Activated CD4-positive, alpha-beta T cell treated with anti-CD3 and anti-CD28 coated beads for 4 hours (primary cell): ENCODE results near the gene AHCYL1.
"Not testable (repeated sequence)": the region's sequence is repeated elsewhere in the genome, so short reads cannot be mapped to it uniquely, and the experiment has no call there.

Experiments
- DNase-seq, 2 donors: peaks; one replicate each; pipeline ENCODE4 v3.0.0-alpha.2; 2020

AHCYL1 gene

DNA sequence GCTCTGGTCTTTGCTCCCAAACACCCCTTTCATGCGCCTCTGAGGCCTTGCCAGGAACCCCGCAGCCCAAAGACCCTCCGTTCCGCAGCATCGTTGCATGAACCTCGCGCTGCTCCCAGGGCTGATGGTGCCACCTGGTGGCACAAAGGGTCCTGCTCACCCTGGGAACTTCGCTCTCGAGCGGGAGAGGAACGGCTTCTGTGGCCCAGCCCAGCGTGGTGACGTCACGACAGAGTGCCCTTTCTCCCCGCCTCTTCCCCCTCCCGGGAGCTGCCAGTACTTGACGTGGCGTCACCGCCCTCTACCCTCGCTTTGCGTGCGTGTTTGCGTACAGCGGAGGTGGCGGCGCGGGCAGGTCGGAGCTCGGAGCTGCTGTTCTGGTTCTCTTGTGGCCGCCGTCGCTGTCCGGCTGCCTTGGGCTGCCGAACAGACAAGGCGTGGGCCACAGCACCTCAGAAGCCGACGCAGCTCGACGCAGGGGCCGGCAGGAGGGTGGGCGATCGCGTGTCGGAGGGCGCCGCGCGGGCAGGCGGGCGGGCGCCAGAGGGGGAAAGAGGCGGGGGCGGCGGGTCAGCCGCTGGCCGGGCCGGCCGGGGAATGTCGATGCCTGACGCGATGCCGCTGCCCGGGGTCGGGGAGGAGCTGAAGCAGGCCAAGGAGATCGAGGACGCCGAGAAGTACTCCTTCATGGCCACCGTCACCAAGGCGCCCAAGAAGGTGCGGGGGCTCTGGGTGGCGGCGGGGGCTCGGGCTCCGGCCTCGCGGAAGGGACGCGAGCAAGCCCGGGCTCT is at the start of gene AHCYL1:
Gene AHCYL1, plus strand, starts transcription at position 310 of the 791 bp plus-strand sequence. Its CDS starts 288 bp downstream, at position 598.
- DNase-seq, result peak; percentile 99 to 100

- no peak for DNase-seq
Observed at GRCh38 chr1:109935451-109935900, 49.1 kb upstream of the AHCYL1 start.

GRCh38 chr1:109937738-109938137 is 46.8 kb upstream of the AHCYL1 start:
- DNase-seq, result no peak

GRCh38 chr1:109938556-109938955 is 46.0 kb upstream of the AHCYL1 start:
- DNase-seq, result no peak

GRCh38 chr1:109942434-109942833 is 42.1 kb upstream of the AHCYL1 start:
- no peak for DNase-seq

GRCh38 chr1:109944541-109944940 is 40.0 kb upstream of the AHCYL1 start:
- no peak for DNase-seq

- no peak for DNase-seq
Observed at GRCh38 chr1:109946511-109946910, 38.1 kb upstream of the AHCYL1 start.

- no peak for DNase-seq
Observed at GRCh38 chr1:109947582-109948284, 36.8 kb upstream of the AHCYL1 start.

DNA sequence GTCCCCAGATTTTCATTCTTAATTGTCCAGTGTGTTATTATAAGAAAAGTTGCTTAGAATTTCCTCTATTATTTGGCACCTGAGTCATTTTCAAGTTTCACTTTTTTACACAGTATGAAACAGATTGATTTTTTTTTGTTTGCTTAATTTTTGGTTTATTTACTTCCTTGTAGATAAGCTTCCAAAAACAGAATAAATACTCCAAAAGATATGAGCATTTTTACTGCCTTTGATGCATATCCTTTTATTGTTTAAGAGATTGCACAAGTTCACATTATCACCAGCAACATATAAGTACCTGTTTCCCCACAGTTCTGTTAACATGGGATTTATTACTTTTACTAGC is 36.3 kb upstream of the AHCYL1 start:
- no peak for DNase-seq

- DNase-seq, result no peak
Observed at GRCh38 chr1:109950038-109950437, 34.5 kb upstream of the AHCYL1 start.

DNA sequence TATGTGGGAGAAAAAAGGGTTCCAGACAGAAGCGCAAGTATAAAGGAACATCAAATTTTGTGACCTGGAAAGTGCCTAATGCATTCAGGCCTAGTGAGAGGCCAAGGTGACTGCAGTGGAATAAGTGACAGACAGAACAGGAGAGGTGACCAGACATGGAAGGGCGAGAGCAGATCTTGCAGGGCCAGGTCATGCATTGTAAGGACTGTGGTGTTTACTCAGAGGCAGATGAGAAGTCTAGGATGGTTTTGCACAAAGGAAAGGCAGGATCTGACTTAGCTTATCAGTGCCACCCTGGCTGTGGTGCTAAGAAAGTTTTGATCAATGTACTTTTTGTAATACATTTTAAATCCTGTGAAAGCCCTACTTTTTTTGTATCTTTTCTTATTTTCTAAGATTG is 34.1 kb upstream of the AHCYL1 start:
- no peak for DNase-seq

DNA sequence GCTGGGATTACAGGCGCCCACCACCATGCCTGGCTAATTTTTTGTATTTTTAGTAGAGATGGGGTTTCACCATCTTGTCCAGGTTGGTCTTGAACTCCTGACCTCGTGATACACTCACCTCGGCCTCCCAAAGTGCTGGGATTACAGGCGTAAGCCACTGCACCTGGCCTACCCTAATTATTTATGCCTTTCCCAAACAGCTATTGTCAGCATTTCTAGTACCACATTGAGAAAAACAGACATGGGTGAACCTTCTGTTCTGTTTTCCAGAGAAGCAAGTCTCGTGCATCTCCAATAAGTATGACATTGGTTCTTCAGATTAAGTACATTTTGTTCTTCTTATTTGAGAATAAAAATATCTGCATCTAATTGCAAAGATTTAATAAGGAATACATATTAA is 33.1 kb upstream of the AHCYL1 start:
- not testable (repeated sequence) for DNase-seq

GRCh38 chr1:109954041-109954512 is 30.5 kb upstream of the AHCYL1 start:
- no peak for DNase-seq

DNA sequence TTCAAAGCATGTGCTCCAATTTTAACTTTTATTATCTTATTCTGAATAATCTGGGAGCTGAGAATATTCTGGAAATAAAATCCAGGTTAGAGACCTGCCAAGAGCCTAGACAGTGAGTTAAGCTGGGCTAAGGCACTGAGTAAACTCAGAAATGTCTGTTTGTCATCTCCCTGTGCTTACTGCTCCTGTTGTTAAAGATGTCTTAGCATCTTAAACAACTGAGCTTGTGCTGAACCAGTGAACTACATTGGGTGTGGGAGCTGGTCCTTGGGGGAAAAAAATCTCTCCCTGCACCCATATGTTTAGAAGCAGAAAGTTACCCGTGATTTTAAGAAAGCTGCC is 25.0 kb upstream of the AHCYL1 start:
- DNase-seq, result no peak

DNA sequence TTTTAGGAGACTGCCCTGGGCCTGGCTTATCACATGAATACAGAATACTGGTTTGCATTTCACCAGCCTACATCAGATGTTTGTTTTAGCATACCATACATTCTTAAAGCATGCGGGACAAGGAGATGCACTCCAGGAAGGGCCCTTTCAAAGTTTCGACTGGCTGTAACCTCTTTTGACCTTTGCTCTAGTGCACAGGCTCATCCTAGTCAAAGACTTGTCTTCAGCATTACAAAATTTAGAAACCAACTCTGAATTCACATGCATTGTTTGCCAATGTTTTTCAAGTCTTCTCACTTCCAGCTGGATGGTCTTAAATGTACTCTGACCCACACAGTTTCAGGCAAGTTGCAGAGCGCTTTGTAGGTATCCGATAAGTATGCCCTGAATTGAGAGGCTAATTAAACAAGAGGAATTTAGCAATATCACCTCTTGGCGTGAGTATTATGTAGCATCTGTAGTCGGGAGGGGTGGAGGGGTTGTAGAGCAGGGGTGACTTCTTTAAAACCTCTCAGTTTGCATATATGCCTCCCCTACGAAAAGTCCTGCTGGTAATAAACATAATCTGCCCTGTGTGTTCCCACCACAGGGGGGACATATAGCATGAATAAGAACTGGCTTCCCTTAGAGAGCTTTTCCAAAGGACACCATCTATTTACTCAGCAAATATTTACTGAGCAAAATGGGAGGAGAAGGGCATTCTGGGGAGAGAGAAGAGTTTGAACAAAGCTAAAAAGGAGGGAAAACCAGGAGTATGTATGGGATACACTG is 24.4 kb upstream of the AHCYL1 start:
- no peak for DNase-seq

- DNase-seq, result no peak
Observed at GRCh38 chr1:109960745-109961094, 23.8 kb upstream of the AHCYL1 start.

DNA sequence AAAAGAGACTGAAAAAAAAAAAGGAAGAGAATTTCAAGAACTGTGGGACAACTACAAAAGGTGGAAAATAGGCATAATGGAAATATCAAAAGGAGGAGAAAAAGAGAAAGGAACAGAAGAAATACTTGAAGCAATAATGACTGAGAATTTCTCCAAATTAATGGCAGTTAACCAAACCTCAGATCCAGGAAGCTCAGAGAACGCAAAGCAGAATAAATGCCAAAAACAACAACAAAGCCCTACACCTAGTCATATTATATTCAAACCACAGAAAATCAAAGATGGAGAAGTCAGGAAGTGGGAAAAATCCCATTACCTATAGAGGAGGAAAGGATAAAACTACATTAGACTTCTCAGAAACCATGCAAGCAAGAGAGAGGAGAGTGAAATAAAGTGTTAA is 20.7 kb upstream of the AHCYL1 start:
- DNase-seq, result no peak

- no peak for DNase-seq
Observed at GRCh38 chr1:109969146-109969829, 15.3 kb upstream of the AHCYL1 start.

GRCh38 chr1:109969907-109970306 is 14.7 kb upstream of the AHCYL1 start:
- no peak for DNase-seq

DNA sequence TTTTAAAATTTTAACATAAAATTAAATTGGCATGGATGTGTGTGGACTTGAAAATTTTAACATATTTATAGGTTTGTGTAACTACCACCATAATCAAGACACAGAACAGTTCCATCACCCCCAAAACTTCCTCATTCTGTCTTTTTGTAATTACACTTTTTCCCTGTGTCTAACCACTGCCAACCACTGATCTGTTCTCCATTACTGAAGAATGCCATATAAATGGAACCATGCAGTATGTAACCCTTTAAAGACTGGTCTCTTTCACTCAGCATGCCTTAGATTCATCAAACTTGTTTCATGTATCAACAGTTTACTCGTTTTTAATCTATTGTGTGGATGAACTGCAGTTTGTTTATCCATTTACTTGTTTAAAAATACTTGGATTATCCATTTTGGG is 13.0 kb upstream of the AHCYL1 start:
- DNase-seq, result no peak

- DNase-seq, result no peak
Observed at GRCh38 chr1:109974191-109974590, 10.4 kb upstream of the AHCYL1 start.

DNA sequence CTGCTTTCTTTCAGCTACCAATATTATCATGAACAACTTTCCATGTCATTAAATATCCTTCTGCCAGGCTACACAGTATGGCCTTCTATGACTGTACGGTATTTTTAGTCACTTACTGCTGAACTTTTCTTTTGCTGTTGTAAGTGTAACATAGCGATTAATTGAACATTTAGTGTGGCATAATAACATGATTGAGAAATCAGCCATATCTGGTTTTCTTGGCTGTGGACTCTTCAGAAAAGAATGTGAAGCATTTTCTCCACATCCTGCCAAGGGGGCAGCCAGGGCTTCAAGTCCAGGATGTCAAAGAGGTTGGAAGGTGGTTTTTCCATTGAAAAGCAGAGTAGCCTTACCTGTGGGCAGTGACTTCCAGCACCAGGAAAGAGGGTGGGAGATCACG is 8.8 kb upstream of the AHCYL1 start:
- DNase-seq, result no peak

GRCh38 chr1:109976762-109977161 is 7.8 kb upstream of the AHCYL1 start:
- DNase-seq, result no peak
